ENCODE data around the gene RNLS.

RNLS gene

GRCh38 chr10:88477343-88478085 lies 105.6 kb downstream of the RNLS start:
- no peak overlapping the region for H3K4me3 ChIP-seq (ENCODE audit: control insufficient read depth, low read depth, low read length)
- DNase-seq (ENCODE audit: low read depth): no peak
- no peak for TF ChIP-seq CTCF (IDR thresholded peaks at IDR 0.05; ENCODE audit: control insufficient read depth, insufficient read depth, low read depth, low read length, missing control alignments)

GRCh38 chr10:88474884-88475844 lies 108.0 kb downstream of the RNLS start:
- H3K4me3 ChIP-seq (ENCODE audit: control insufficient read depth, low read depth, low read length): no peak overlapping the region
- no peak for TF ChIP-seq CTCF (IDR thresholded peaks at IDR 0.05; ENCODE audit: control insufficient read depth, insufficient read depth, low read depth, low read length, missing control alignments)
- no peak for DNase-seq (ENCODE audit: low read depth)

GRCh38 chr10:88473989-88474883 lies 108.9 kb downstream of the RNLS start:
- H3K4me3 ChIP-seq (ENCODE audit: control insufficient read depth, low read depth, low read length): no peak overlapping the region
- DNase-seq (ENCODE audit: low read depth): no peak

GRCh38 chr10:88472540-88472939 lies 110.6 kb downstream of the RNLS start:
- peak; percentile 13 for TF ChIP-seq CTCF (IDR thresholded peaks at IDR 0.05; ENCODE audit: control insufficient read depth, insufficient read depth, low read depth, low read length, missing control alignments)
- no peak for DNase-seq (ENCODE audit: low read depth)
- H3K4me3 ChIP-seq (ENCODE audit: control insufficient read depth, low read depth, low read length): no peak overlapping the region

More at GRCh38 chr10:88473989-88474883, 108.9 kb downstream of the RNLS start:
- no peak for TF ChIP-seq CTCF (IDR thresholded peaks at IDR 0.05; ENCODE audit: control insufficient read depth, insufficient read depth, low read depth, low read length, missing control alignments)

- no peak for TF ChIP-seq CTCF (IDR thresholded peaks at IDR 0.05; ENCODE audit: control insufficient read depth, insufficient read depth, low read depth, low read length, missing control alignments)
- no peak for DNase-seq (ENCODE audit: low read depth)
- no peak overlapping the region for H3K4me3 ChIP-seq (ENCODE audit: control insufficient read depth, low read depth, low read length)
Observed at GRCh38 chr10:88471899-88472298, 111.2 kb downstream of the RNLS start.

Data from AG09309 (cell line).